Measurements from ENCODE around the gene ERAL1. TPM values are rescaled to one million over a fixed set of nuclear protein-coding genes. Genes with fewer than 3 reads are reported as not detected.

The ERAL1 gene
- total and polyA plus RNA-seq, 2 of the 13 experiments (the other 11 are each of a cell fraction or from before 2014, with no cell fraction given), result 46.9 to 72.2 TPM

DNA sequence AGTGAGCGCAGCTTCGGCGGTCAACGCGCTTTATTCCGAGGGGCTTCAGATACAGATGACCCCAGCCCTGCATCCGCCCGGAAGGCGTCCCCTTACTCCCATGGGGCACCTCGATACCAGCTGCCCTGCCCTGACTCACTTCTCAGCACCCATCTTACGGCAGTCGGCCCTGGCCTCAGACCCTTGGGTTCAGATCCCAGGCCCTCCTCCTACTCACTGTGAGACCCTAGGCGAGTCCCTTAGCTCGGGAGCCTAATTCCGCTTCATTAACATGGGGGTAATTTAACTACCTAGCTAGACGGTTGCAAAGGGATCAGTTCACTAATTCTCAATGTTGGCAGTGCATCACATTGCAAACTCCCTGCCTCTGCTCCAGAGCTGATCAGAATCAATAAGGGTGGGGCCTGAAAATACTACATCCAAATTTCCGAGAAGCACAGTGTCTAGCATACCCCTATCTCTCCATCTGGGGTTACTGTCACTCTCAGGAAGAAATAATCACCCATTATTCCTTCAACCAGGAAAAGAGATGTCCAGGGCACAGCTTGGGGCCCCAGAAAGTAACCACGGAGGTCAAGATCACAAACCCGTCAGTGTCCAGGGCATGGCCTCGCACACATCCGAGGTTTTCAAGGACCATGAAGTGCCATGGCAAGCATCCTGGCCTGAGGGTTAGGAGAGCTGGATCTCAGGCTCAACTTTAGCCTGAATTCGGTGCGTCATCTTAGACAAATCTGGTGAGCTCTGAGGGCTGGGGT is 43.1 kb downstream of the ERAL1 start (continued):
- TF ChIP-seq, protein P1, sequence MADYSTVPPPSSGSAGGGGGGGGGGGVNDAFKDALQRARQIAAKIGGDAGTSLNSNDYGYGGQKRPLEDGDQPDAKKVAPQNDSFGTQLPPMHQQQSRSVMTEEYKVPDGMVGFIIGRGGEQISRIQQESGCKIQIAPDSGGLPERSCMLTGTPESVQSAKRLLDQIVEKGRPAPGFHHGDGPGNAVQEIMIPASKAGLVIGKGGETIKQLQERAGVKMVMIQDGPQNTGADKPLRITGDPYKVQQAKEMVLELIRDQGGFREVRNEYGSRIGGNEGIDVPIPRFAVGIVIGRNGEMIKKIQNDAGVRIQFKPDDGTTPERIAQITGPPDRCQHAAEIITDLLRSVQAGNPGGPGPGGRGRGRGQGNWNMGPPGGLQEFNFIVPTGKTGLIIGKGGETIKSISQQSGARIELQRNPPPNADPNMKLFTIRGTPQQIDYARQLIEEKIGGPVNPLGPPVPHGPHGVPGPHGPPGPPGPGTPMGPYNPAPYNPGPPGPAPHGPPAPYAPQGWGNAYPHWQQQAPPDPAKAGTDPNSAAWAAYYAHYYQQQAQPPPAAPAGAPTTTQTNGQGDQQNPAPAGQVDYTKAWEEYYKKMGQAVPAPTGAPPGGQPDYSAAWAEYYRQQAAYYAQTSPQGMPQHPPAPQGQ (CRISPR knock-in tag; IDR thresholded peaks at IDR 0.05; ENCODE audit: borderline replicate concordance), result no peak
- no peak for TF ChIP-seq NFIC (IDR thresholded peaks at IDR 0.05; ENCODE audit: low read length)
- 0 out of 2 replicates have a peak, but pooled peaks have one; percentile 65 for TF ChIP-seq KLF12 (CRISPR knock-in tag; IDR thresholded peaks at IDR 0.05; ENCODE audit: borderline replicate concordance)
- no peak for TF ChIP-seq ZNF768 (CRISPR knock-in tag; IDR thresholded peaks at IDR 0.05)
- TF ChIP-seq RBM22 (optimal IDR thresholded peaks at IDR 0.05; ENCODE audit: low read length), result peak; percentile 35
- TF ChIP-seq, protein P2, sequence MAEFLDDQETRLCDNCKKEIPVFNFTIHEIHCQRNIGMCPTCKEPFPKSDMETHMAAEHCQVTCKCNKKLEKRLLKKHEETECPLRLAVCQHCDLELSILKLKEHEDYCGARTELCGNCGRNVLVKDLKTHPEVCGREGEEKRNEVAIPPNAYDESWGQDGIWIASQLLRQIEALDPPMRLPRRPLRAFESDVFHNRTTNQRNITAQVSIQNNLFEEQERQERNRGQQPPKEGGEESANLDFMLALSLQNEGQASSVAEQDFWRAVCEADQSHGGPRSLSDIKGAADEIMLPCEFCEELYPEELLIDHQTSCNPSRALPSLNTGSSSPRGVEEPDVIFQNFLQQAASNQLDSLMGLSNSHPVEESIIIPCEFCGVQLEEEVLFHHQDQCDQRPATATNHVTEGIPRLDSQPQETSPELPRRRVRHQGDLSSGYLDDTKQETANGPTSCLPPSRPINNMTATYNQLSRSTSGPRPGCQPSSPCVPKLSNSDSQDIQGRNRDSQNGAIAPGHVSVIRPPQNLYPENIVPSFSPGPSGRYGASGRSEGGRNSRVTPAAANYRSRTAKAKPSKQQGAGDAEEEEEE (CRISPR knock-in tag; IDR thresholded peaks at IDR 0.05; ENCODE audit: borderline replicate concordance), result no peak
- TF ChIP-seq, protein P3, sequence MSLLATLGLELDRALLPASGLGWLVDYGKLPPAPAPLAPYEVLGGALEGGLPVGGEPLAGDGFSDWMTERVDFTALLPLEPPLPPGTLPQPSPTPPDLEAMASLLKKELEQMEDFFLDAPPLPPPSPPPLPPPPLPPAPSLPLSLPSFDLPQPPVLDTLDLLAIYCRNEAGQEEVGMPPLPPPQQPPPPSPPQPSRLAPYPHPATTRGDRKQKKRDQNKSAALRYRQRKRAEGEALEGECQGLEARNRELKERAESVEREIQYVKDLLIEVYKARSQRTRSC (CRISPR knock-in tag; IDR thresholded peaks at IDR 0.05; ENCODE audit: low read depth), result no peak
- peak; percentile 18 for TF ChIP-seq PHF5A (CRISPR knock-in tag; IDR thresholded peaks at IDR 0.05; ENCODE audit: low read depth, unreplicated experiment)
- no peak for TF ChIP-seq CENPT (CRISPR knock-in tag; IDR thresholded peaks at IDR 0.05; ENCODE audit: low read depth)
- TF ChIP-seq MED8 (CRISPR knock-in tag; IDR thresholded peaks at IDR 0.05; ENCODE audit: insufficient replicate concordance), result no peak
- TF ChIP-seq, protein P4, sequence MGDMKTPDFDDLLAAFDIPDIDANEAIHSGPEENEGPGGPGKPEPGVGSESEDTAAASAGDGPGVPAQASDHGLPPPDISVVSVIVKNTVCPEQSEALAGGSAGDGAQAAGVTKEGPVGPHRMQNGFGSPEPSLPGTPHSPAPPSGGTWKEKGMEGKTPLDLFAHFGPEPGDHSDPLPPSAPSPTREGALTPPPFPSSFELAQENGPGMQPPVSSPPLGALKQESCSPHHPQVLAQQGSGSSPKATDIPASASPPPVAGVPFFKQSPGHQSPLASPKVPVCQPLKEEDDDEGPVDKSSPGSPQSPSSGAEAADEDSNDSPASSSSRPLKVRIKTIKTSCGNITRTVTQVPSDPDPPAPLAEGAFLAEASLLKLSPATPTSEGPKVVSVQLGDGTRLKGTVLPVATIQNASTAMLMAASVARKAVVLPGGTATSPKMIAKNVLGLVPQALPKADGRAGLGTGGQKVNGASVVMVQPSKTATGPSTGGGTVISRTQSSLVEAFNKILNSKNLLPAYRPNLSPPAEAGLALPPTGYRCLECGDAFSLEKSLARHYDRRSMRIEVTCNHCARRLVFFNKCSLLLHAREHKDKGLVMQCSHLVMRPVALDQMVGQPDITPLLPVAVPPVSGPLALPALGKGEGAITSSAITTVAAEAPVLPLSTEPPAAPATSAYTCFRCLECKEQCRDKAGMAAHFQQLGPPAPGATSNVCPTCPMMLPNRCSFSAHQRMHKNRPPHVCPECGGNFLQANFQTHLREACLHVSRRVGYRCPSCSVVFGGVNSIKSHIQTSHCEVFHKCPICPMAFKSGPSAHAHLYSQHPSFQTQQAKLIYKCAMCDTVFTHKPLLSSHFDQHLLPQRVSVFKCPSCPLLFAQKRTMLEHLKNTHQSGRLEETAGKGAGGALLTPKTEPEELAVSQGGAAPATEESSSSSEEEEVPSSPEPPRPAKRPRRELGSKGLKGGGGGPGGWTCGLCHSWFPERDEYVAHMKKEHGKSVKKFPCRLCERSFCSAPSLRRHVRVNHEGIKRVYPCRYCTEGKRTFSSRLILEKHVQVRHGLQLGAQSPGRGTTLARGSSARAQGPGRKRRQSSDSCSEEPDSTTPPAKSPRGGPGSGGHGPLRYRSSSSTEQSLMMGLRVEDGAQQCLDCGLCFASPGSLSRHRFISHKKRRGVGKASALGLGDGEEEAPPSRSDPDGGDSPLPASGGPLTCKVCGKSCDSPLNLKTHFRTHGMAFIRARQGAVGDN (CRISPR knock-in tag; IDR thresholded peaks at IDR 0.05), result peak; percentile 10
- no peak for TF ChIP-seq HDAC1 (CRISPR knock-in tag; IDR thresholded peaks at IDR 0.05)
- TF ChIP-seq ZSCAN25 (CRISPR knock-in tag; IDR thresholded peaks at IDR 0.05), result no peak
- TF ChIP-seq ZC3H4 (CRISPR knock-in tag; IDR thresholded peaks at IDR 0.05; ENCODE audit: borderline replicate concordance), result no peak
- no peak for TF ChIP-seq TEAD3 (CRISPR knock-in tag; optimal IDR thresholded peaks at IDR 0.05; ENCODE audit: borderline replicate concordance)
- TF ChIP-seq NFKB2 (CRISPR knock-in tag; IDR thresholded peaks at IDR 0.05; ENCODE audit: borderline replicate concordance), result no peak
- TF ChIP-seq, protein P5, sequence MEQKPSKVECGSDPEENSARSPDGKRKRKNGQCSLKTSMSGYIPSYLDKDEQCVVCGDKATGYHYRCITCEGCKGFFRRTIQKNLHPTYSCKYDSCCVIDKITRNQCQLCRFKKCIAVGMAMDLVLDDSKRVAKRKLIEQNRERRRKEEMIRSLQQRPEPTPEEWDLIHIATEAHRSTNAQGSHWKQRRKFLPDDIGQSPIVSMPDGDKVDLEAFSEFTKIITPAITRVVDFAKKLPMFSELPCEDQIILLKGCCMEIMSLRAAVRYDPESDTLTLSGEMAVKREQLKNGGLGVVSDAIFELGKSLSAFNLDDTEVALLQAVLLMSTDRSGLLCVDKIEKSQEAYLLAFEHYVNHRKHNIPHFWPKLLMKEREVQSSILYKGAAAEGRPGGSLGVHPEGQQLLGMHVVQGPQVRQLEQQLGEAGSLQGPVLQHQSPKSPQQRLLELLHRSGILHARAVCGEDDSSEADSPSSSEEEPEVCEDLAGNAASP (CRISPR knock-in tag; IDR thresholded peaks at IDR 0.05; ENCODE audit: borderline replicate concordance), result no peak
- TF ChIP-seq SIX4 (CRISPR knock-in tag; IDR thresholded peaks at IDR 0.05), result no peak
- TF ChIP-seq RBFOX2 (IDR thresholded peaks at IDR 0.05; ENCODE audit: low read depth, low read length), result peak; percentile 18
- TF ChIP-seq AHR (CRISPR knock-in tag; IDR thresholded peaks at IDR 0.05), result no peak

Data from HepG2 (cell line).